OCI-LY1 (cell line): Measurements from ENCODE around the gene NXNL2.

Experiments
- CTCF ChIP-seq: fragments of 200-600 bp; sonication (generic), shearing (Covaris generic); IDR thresholded peaks from 2 replicates; pipeline ENCODE4 v1.5.1; 2017; ENCODE audit warnings: mild to moderate bottlenecking, antibody characterized with exemption, low read length, moderate library complexity, mixed read lengths
- EZH2 ChIP-seq: fragments of 200-600 bp; sonication (generic), shearing (Covaris generic); IDR thresholded peaks from 2 replicates; pipeline ENCODE4 v1.8.0; 2017; ENCODE audit warnings: borderline replicate concordance, mixed run types, mild to moderate bottlenecking, antibody characterized with exemption, low read length, moderate library complexity, mixed read lengths

GRCh38 chr9:88567870-88568269 is 32.9 kb downstream of the NXNL2 start:
- TF ChIP-seq CTCF (no peak), EZH2 (no peak)
